Suprapubic skin (tissue), 4 donors: ENCODE data around the gene LRRC51.

Source experiments
- EP300 ChIP-seq: sonication (generic); formaldehyde crosslinking; IDR thresholded peaks from one replicate; pipeline ENCODE4 v1.6.1; 2017; ENCODE audit warnings: antibody characterized with exemption
- POLR2A ChIP-seq, 2 donors: fragments of 450-650 bp; IDR thresholded peaks; one replicate each; pipeline ENCODE4 v1.6.1; 2017; ENCODE audit warnings: antibody characterized with exemption in 2 of 2, mild to moderate bottlenecking in 2 of 2, moderate library complexity in 2 of 2
- POLR2AphosphoS5 ChIP-seq, 3 donors: sonication (generic); formaldehyde crosslinking; IDR thresholded peaks; one replicate each; pipeline ENCODE4 v1.6.1; 2017; ENCODE audit warnings: antibody characterized with exemption in 3 of 3
- TF ChIP-seq, protein P1 (sequence below), 2 donors: fragments of 200-600 bp in 1 of 2; fragments of 450-650 bp in 1 of 2; sonication (generic) in 1 of 2; IDR thresholded peaks; one replicate each; pipeline ENCODE4 v1.5.1; 2016 to 2019; ENCODE audit warnings: antibody characterized with exemption in 2 of 2, mild to moderate bottlenecking in 1 of 2, moderate library complexity in 1 of 2

DNA sequence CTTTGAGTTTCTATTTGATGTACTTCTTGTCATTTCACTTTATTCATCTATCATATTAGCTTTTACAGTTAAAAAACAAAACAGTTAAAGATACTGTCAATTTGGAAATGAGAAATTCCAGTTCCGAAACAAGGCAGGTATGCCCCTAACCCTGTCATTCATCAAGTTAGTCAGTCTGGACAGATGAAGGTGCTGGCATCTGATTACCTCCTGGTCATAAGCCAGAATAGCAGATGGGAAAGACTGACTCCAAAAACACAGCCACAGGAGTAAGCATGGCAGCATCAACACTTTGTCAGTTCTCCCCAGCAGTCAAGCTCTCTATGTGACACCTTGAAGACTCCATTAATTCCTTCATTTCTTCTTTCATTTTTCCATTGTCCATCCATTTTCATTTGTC is 4.3 kb downstream of the LRRC51 start:
- TF ChIP-seq, protein P1, sequence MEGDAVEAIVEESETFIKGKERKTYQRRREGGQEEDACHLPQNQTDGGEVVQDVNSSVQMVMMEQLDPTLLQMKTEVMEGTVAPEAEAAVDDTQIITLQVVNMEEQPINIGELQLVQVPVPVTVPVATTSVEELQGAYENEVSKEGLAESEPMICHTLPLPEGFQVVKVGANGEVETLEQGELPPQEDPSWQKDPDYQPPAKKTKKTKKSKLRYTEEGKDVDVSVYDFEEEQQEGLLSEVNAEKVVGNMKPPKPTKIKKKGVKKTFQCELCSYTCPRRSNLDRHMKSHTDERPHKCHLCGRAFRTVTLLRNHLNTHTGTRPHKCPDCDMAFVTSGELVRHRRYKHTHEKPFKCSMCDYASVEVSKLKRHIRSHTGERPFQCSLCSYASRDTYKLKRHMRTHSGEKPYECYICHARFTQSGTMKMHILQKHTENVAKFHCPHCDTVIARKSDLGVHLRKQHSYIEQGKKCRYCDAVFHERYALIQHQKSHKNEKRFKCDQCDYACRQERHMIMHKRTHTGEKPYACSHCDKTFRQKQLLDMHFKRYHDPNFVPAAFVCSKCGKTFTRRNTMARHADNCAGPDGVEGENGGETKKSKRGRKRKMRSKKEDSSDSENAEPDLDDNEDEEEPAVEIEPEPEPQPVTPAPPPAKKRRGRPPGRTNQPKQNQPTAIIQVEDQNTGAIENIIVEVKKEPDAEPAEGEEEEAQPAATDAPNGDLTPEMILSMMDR (IDR thresholded peaks at IDR 0.05) = no peak
- TF ChIP-seq POLR2A (IDR thresholded peaks at IDR 0.05) (no peak), EP300 (no peak), POLR2AphosphoS5 (IDR thresholded peaks at IDR 0.05) (no peak)
